Right atrium auricular region (tissue), 2 donors: ENCODE measurements around the gene FOXA2. TPM values are rescaled to one million over a fixed set of nuclear protein-coding genes. Genes with fewer than 3 reads are reported as not detected.

ENCODE experiments used
- DNase-seq: peaks from one replicate; pipeline ENCODE4 v3.0.0-alpha.2; 2019; ENCODE audit warnings: low spot score
- H3K27ac ChIP-seq, 2 donors: fragments of 200-600 bp; sonication (generic); 1 replicate in 1 of 2; 2 replicates in 1 of 2; pipeline ENCODE4 v1.5.1; 2016 to 2019
- H3K27me3 ChIP-seq, 2 donors: fragments of 200-600 bp; sonication (generic); one replicate each; pipeline versions ENCODE4 v1.5.1 to v1.6.0; 2017 to 2019
- H3K36me3 ChIP-seq: fragments of 200-600 bp; sonication (generic); one replicate; pipeline ENCODE4 v1.5.1; 2016
- H3K4me1 ChIP-seq, 2 donors: fragments of 200-600 bp; sonication (generic); one replicate each; pipeline versions ENCODE4 v1.5.1 to v1.6.0; 2017 to 2019
- H3K4me3 ChIP-seq, 2 donors: fragments of 200-600 bp; sonication (generic); 1 replicate in 1 of 2; 2 replicates in 1 of 2; pipeline ENCODE4 v1.5.1; 2017 to 2019; ENCODE audit warnings: mild to moderate bottlenecking in 1 of 2, moderate library complexity in 1 of 2
- H3K9me3 ChIP-seq, 2 donors: fragments of 200-600 bp; sonication (generic); one replicate each; pipeline ENCODE4 v1.5.1; 2019
- total RNA-seq, 2 donors: library from RNA; depleted of rRNA; stranded (reverse); fragments of >200 nt; gene quantifications; one replicate each; pipeline ENCODE4 v1.1.0, GENCODE V29; 2016
- TF ChIP-seq, protein P1 (sequence below), 2 donors: fragments of 200-600 bp; sonication (generic); IDR thresholded peaks; one replicate each; pipeline ENCODE4 v1.5.1; 2019; ENCODE audit warnings: antibody characterized with exemption in 2 of 2

The FOXA2 gene
- total RNA-seq, 2 donors from 2014 or later: not detected

DNA sequence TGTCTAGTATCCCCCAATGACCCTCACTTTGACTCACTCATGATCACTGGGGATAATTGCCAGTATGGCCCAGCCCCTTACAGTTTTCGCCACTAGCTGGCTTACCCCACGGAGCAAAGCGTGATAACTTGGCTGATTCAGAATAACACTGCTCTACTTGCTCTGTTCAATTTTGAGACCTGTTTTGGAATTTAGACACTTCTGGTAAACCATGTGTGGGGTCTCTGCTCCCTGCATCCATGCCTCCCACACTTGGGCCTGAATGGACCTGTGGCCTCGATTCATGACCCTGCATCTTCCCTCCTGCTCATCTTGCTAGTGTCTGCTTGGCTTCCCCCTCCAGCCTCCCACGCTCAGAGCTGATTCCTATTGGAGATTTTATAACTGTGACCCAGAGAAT is 48.9 kb downstream of the FOXA2 start:
- Histone ChIP-seq H3K27ac (no peak overlapping the region), H3K4me1 (no peaks in the 10 kb centered on the region), H3K36me3 (no peaks in the 10 kb centered on the region), H3K4me3 (no peak overlapping the region), H3K27me3 (no peaks in the 10 kb centered on the region), H3K9me3 (no peaks in the 10 kb centered on the region)
- no peak for DNase-seq
- TF ChIP-seq, protein P1, sequence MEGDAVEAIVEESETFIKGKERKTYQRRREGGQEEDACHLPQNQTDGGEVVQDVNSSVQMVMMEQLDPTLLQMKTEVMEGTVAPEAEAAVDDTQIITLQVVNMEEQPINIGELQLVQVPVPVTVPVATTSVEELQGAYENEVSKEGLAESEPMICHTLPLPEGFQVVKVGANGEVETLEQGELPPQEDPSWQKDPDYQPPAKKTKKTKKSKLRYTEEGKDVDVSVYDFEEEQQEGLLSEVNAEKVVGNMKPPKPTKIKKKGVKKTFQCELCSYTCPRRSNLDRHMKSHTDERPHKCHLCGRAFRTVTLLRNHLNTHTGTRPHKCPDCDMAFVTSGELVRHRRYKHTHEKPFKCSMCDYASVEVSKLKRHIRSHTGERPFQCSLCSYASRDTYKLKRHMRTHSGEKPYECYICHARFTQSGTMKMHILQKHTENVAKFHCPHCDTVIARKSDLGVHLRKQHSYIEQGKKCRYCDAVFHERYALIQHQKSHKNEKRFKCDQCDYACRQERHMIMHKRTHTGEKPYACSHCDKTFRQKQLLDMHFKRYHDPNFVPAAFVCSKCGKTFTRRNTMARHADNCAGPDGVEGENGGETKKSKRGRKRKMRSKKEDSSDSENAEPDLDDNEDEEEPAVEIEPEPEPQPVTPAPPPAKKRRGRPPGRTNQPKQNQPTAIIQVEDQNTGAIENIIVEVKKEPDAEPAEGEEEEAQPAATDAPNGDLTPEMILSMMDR (IDR thresholded peaks at IDR 0.05): no peak

DNA sequence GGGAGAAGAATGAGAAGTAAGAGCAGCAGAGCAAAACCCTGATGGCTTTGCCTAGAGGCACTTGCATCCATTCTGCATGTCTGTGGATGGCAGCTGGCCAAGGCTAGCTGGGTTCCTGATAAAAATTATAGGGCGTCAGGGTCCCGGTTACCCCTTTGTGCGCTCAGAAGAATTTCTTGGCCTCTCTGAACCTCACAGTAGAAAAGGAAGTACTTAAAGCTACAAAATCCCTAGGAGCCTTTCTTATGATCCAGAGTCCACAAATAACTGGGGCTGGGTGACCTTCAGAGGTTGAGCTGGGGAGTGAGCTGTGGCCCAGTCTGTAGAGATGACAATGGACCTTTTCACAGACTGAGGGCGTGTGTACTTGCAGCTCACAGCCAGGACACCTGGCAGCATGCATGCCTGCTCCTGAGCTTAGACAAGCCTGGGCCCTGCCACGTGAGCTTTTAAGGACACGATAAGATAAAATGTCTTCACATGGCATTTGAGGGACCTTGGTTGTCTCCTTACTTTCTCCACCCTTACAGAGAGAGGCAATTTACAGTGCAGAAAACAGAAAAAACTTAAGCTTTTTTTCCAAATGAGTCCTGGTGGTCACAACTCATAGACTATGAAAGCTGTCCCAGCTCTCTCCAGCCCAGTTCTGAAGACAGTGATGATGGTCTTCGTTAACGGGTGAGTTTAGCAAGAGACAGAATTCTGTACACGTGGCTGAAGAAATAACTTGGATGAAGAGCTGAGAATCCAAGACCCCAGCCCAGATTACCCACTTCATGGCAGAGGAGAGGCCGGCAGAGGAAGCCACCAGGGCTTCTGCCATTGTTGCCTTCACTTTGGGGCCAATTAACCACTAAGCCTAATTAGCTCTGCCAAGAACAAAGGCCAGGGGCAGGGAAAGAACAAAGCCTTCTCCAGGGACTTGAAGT is 50.3 kb downstream of the FOXA2 start:
- Histone ChIP-seq H3K9me3 (no peaks in the 10 kb centered on the region), H3K4me1 (no peaks in the 10 kb centered on the region), H3K36me3 (no peaks in the 10 kb centered on the region), H3K27me3 (no peaks in the 10 kb centered on the region), H3K27ac (no peak overlapping the region), H3K4me3 (no peak overlapping the region)
- no peak for DNase-seq
- TF ChIP-seq, protein P1 (IDR thresholded peaks at IDR 0.05): no peak

DNA sequence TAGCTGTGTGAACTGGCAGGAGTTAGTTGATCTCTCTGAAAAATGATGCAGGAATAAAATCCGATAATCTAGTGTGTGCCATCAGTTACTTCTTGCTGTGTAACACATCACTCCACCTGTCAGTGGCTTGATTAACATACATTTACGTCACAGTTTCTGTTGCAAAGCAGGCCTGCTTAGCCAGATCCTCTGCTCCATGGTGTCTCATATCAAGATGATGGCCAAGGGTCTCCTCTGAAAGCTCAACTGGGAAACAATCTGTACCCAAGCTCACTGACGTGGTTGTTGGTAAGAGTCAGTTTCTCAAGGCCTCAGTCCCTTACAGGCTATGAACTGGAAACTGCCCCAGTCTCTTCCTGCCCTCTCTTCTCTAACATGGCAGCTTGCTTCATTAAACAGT is 51.8 kb downstream of the FOXA2 start:
- no peaks in the 10 kb centered on the region for H3K4me1 ChIP-seq
- no peaks in the 10 kb centered on the region for H3K36me3 ChIP-seq
- TF ChIP-seq, protein P1 (IDR thresholded peaks at IDR 0.05): no peak
- no peak overlapping the region for H3K4me3 ChIP-seq
- H3K27ac ChIP-seq: no peak overlapping the region
- H3K9me3 ChIP-seq: no peaks in the 10 kb centered on the region
- DNase-seq: no peak
- no peaks in the 10 kb centered on the region for H3K27me3 ChIP-seq

DNA sequence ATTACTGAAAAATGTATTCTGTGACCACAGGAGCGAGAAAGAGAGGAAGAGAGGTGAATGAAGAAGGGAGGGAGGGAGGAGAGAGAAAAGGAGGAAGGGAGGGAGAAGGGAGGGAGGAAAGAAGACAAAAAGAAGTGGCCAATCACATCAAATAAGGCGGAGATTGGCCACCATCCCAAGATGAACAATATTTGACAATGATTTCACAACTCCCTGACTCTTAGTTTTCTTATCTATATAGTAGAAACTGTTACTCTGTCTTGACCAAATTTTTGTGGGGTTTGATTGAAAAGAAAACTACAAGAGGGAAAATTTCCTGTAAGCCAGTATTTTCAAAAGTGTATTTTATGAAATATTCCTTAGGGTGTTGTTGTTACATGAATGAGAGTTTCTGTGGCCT is 52.6 kb downstream of the FOXA2 start:
- Histone ChIP-seq H3K27ac (no peak overlapping the region), H3K9me3 (no peaks in the 10 kb centered on the region), H3K36me3 (no peaks in the 10 kb centered on the region), H3K4me1 (no peaks in the 10 kb centered on the region), H3K27me3 (no peaks in the 10 kb centered on the region), H3K4me3 (no peak overlapping the region)
- DNase-seq: no peak
- TF ChIP-seq, protein P1 (IDR thresholded peaks at IDR 0.05): no peak

DNA sequence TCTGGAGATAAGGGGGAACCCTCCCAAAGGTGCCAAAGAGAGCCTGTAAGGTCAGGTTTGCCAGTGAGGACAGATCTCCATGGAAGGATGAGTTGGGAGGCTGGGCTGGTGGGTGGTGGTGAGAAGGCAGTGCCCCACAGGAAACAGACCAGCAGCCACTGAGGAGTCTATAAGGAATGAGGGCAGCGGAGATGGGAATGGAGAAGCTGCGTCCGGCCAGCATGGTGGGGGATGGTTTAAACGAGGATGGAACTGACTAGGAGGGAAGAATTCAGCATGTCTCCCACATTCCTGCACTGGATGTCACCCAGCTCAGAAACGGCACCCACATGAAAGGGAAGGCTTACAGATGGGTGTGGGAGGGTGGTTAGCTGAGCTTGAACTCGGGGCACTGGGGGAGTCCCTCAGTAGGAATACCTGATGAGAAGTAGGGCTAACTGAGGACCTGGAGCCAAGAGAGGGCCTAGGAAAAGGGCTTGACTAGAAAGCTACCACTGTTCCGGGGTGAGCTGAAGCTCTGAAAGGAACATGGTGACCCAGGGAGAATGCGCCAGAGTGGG is 53.2 kb downstream of the FOXA2 start:
- no peaks in the 10 kb centered on the region for H3K36me3 ChIP-seq
- H3K9me3 ChIP-seq: no peaks in the 10 kb centered on the region
- no peaks in the 10 kb centered on the region for H3K27me3 ChIP-seq
- no peak for DNase-seq
- no peak overlapping the region for H3K27ac ChIP-seq
- H3K4me1 ChIP-seq: no peaks in the 10 kb centered on the region
- TF ChIP-seq, protein P1 (IDR thresholded peaks at IDR 0.05): no peak
- no peak overlapping the region for H3K4me3 ChIP-seq
